GM06990 (cell line): ENCODE measurements around the gene RIMS4.

ENCODE experiments used
- DNase-seq: peaks from one replicate; pipeline ENCODE4 v3.0.0-alpha.2; 2011; ENCODE audit not compliant: insufficient read length; ENCODE audit errors: extremely low read depth
- H3K27me3 ChIP-seq: replicated peaks from 2 replicates; pipeline ENCODE4 v1.6.0; 2011; ENCODE audit warnings: low read length; ENCODE audit not compliant: control insufficient read depth, insufficient read depth
- H3K36me3 ChIP-seq: 2 replicates; pipeline ENCODE4 v1.5.1; 2011; ENCODE audit warnings: low read length; ENCODE audit not compliant: control insufficient read depth, insufficient read depth
- H3K4me3 ChIP-seq: replicated peaks from 2 replicates; pipeline ENCODE4 v1.5.1; 2011; ENCODE audit warnings: low read depth, mild to moderate bottlenecking, control low read depth, low read length
- TF ChIP-seq, protein P1 (sequence below): IDR thresholded peaks from 2 replicates; pipeline ENCODE4 v1.5.1; 2011; ENCODE audit warnings: low read length, control low read depth, mild to moderate bottlenecking, inconsistent platforms; ENCODE audit not compliant: insufficient read depth, poor library complexity, severe bottlenecking

The RIMS4 gene

DNA sequence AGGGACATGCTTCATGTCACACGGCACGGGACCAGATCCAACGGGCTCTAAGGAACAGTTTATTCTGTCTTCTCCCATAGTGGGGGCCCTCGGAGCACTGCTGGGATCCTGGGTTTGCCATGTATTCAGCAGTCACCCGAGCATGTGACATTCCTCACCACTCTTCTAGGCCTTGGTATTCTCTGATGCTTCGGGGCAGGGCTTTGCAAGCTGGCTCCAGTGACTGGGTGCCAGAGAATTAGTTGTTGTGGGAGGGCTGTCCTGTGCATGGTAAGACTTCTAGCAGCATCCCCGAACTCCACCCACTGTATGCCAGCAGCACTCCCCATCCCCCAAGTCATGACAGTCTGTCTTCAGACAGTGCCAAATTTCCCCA lies 89.7 kb downstream of the RIMS4 start:
- TF ChIP-seq, protein P1, sequence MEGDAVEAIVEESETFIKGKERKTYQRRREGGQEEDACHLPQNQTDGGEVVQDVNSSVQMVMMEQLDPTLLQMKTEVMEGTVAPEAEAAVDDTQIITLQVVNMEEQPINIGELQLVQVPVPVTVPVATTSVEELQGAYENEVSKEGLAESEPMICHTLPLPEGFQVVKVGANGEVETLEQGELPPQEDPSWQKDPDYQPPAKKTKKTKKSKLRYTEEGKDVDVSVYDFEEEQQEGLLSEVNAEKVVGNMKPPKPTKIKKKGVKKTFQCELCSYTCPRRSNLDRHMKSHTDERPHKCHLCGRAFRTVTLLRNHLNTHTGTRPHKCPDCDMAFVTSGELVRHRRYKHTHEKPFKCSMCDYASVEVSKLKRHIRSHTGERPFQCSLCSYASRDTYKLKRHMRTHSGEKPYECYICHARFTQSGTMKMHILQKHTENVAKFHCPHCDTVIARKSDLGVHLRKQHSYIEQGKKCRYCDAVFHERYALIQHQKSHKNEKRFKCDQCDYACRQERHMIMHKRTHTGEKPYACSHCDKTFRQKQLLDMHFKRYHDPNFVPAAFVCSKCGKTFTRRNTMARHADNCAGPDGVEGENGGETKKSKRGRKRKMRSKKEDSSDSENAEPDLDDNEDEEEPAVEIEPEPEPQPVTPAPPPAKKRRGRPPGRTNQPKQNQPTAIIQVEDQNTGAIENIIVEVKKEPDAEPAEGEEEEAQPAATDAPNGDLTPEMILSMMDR, result no peak

DNA sequence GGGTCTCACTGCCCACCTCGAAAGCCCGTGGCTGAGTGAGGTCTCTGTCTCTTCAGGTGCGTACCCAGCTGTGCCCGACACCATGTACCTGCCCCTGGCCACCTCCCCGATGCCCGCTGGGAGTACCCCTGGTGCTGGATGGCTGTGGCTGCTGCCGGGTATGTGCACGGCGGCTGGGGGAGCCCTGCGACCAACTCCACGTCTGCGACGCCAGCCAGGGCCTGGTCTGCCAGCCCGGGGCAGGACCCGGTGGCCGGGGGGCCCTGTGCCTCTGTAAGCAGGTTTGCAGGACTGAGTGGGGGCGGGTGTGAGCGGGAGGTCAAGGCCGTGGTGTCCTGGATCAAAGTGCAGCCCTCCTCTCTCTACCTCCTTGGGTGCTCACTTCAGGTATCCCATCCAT lies 90.5 kb downstream of the RIMS4 start:
- no peak overlapping the region for H3K4me3 ChIP-seq
- TF ChIP-seq, protein P1, result no peak
- no peaks in the 10 kb centered on the region for H3K27me3 ChIP-seq
- H3K36me3 ChIP-seq, result no peaks in the 10 kb centered on the region
- DNase-seq, result no peak

More for the DNA sequence above, 89.7 kb downstream of the RIMS4 start:
- Histone ChIP-seq H3K4me3 (no peak overlapping the region), H3K27me3 (no peaks in the 10 kb centered on the region), H3K36me3 (no peaks in the 10 kb centered on the region)
- no peak for DNase-seq

DNA sequence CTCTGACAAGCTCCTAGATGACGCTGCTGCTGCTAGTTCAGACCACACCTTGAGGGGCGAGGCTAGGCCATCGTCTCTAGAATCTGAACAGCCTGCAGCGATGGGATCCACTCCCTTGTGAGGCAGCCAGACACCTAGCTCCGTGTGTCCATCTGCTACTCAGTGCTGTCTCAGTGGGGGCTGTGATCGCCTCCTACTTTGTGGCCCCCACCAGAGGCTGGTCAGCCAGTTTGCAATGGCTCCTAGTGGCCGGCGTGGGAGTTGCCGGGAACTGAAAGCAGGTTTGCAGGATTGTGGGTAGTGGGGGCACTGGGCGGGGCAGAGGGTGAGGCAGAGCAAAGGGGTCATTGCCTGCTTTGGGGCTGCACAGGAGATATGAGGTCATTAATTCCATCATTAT lies 92.4 kb downstream of the RIMS4 start:
- DNase-seq, result no peak
- Histone ChIP-seq H3K27me3 (no peaks in the 10 kb centered on the region), H3K36me3 (no peaks in the 10 kb centered on the region), H3K4me3 (no peak overlapping the region)
- TF ChIP-seq, protein P1, result no peak

DNA sequence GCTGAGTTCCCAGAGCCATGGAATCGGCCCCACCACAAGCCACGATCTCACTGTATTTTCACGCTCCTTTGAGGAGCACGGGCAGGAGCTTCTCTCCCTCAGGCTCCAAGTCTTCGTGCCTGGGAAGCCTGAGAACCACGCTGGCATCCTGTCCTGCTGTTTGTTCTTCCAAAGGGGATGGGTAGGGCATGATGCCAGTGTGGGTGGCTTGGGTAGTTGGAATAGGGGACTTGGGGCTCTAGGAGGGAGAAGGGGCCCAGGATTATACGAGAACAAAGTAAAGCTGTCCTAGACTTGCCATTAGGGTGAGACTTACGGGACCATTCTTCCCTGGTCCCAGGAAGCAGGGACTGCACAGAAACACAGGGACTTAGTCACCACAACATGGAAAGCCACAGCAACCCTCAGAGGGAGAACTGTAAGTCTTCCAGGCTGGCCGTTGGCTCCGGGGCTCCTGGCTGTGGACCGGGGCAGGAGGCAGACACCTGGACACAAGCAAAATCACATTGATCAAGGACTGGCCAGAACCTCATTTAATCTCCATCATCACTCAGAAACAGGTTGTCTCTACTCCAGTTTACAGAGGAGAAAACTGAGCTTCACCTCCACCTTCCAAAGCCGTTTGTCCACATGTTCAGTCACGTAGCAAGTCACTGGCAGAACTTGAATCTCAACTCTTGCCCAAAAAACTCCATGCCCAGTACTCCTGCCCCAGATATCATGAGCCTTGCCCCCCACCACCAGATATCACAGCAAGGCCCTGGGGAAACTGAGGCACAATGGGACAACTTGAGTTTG lies 93.8 kb downstream of the RIMS4 start:
- Histone ChIP-seq H3K36me3 (no peaks in the 10 kb centered on the region), H3K27me3 (no peaks in the 10 kb centered on the region), H3K4me3 (no peak overlapping the region)
- no peak for DNase-seq
- TF ChIP-seq, protein P1, result no peak

DNA sequence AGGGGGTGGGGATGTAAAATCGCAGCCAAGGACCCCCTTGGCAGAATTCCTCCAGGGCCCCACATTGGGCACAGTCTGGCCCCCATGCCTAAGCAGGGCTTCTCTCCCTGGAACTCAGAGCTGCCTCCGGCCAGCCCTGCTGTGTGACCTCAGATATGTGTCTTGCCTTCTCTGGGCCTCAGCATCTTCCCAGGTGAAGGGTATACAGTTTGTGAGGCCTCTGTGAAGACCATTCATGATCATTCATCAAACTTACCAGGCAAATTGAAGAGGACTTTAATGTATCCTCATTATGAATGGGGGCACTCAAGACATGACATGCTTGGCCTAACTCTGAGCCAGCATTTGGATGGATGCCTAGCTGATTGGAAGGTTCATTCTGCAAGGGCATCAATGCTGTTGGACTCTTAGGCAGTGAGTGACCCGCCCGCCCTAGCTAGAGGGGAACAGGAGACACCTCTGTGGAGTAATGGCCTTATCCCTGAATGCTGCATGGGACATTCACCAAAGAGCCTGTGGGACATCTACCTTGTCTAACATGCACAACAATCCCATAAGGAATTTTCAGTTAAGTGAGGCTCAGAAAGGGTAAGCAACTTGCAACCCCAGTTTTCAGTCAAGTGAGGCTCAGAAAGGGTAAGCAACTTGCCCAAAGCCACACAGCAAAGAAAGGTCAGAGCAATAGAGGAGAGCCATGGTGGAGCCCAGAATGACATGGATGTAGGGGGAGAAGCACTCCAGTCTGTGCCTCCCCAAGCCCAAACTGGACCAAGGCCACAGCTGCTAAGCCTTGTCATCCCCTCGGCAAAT lies 94.6 kb downstream of the RIMS4 start:
- DNase-seq, result no peak
- Histone ChIP-seq H3K27me3 (no peaks in the 10 kb centered on the region), H3K4me3 (no peak overlapping the region), H3K36me3 (no peaks in the 10 kb centered on the region)
- TF ChIP-seq, protein P1, result no peak
